Small intestine (tissue), 16 donors: ENCODE data around the gene BORA. TPM values are rescaled to one million over a fixed set of nuclear protein-coding genes. Genes with fewer than 3 reads are reported as not detected.

Experiments used
- DNase-seq, 2 donors: peaks; one replicate each; pipeline versions ENCODE4 v3.0.0 to v3.0.0-alpha.2; 2013
- FAIRE-seq: peaks from 2 replicates; lab custom pipeline; 2012; peaks lifted over from hg19 to GRCh38; lab: Jason Lieb, UNC
- H3K27ac ChIP-seq, 3 donors: one replicate each; pipeline ENCODE4 v1.5.1; 2013; ENCODE audit warnings: low read length in 2 of 3, mild to moderate bottlenecking in 2 of 3, control low read depth in 1 of 3, inconsistent platforms in 1 of 3, low read depth in 1 of 3, moderate library complexity in 1 of 3
- H3K27me3 ChIP-seq, 3 donors: one replicate each; pipeline ENCODE4 v1.6.1; 2013; ENCODE audit warnings: low read length in 3 of 3, inconsistent platforms in 1 of 3; ENCODE audit not compliant: control insufficient read depth in 3 of 3, insufficient read depth in 3 of 3
- H3K36me3 ChIP-seq, 3 donors: one replicate each; pipeline ENCODE4 v1.6.1; 2013; ENCODE audit warnings: low read length in 3 of 3, inconsistent platforms in 1 of 3, low read depth in 1 of 3, mild to moderate bottlenecking in 1 of 3, moderate library complexity in 1 of 3; ENCODE audit not compliant: control insufficient read depth in 3 of 3, insufficient read depth in 2 of 3
- H3K4me1 ChIP-seq, 3 donors: one replicate each; pipeline ENCODE4 v1.6.1; 2013; ENCODE audit warnings: low read length in 2 of 3, inconsistent platforms in 1 of 3, low read depth in 1 of 3, mild to moderate bottlenecking in 1 of 3, moderate library complexity in 1 of 3; ENCODE audit not compliant: control insufficient read depth in 3 of 3, insufficient read depth in 2 of 3
- H3K4me3 ChIP-seq, 3 donors: one replicate each; pipeline ENCODE4 v1.5.1; 2013; ENCODE audit warnings: low read length in 3 of 3, control low read depth in 1 of 3, inconsistent platforms in 1 of 3, low read depth in 1 of 3, mild to moderate bottlenecking in 1 of 3, moderate library complexity in 1 of 3
- H3K9me3 ChIP-seq, 2 donors: one replicate each; pipeline ENCODE4 v1.6.1; 2013; ENCODE audit warnings: low read depth in 1 of 2, low read length in 1 of 2; ENCODE audit not compliant: control insufficient read depth in 2 of 2, insufficient read depth in 1 of 2
- WGBS, 3 donors: extraction: QIAGEN DNeasy Blood & Tissue Kit; methylation state at CpG; one replicate each; pipeline ENCODE4 v1.1.7; 2013; 5-methylcytosine and 5-hydroxymethylcytosine counted together
- long read RNA-seq, 10 donors: transcript quantifications; one replicate each; lab custom pipeline, GENCODE V29; 2026
- polyA plus RNA-seq, 4 donors: library from polyadenylated mRNA; stranded (reverse) in 3 of 4; unstranded in 1 of 4; fragments of 200-250 nt in 3 of 4; fragments of 120-200 nt in 1 of 4; gene quantifications; one replicate each; pipeline versions ENCODE4 v1.2.1 to v1.2.3, GENCODE V29; 2013
- donor health status: healthy with polysubstance abuse.
- donor health status: control.
- donor health status: control.
- donor health status: Bipolar disorder and iron deficiency.
- donor health status: healthy.

BORA gene
- 1 to 10 TPM; 3.8 to 9.7 (median 5.9) TPM for polyA plus RNA-seq
- long read RNA-seq, donor 1 = 0 reads
- long read RNA-seq, donor 2, partial matches to known transcripts = 0 of 1 reads
- long read RNA-seq, donor 2, other reads (novel, unspliced or antisense) = 0 of 1 reads
- long read RNA-seq, donor 3 = 0 reads
- long read RNA-seq, donor 4 = 0 reads
- long read RNA-seq, donor 5 = 0 reads
- long read RNA-seq, donor 6 = 0 reads
- long read RNA-seq, donor 7 = 0 reads
- long read RNA-seq, donor 8 = 0 reads
- long read RNA-seq, donor 9, partial matches to known transcripts = 0 of 1 reads
- long read RNA-seq, donor 9, other reads (novel, unspliced or antisense) = 0 of 1 reads
- long read RNA-seq, donor 10 = 0 reads

GRCh38 chr13:72727417-72728289 lies at the start of gene BORA, which contains the start of gene MZT1:
BORA (plus strand) TSS chr13:72727923; CDS start chr13:72728941, 1,018 bp downstream.
MZT1 (minus strand) TSS chr13:72727629; CDS start chr13:72727602, 27 bp downstream.
- no peaks in the 10 kb centered on the region for H3K9me3 ChIP-seq
- H3K27me3 ChIP-seq = no peaks in the 10 kb centered on the region
- peak; percentile 99 for DNase-seq
- peak; percentile 51 for FAIRE-seq
- H3K4me1 ChIP-seq = peaks cover 3 to 5% (median 3%) of the 10 kb centered on the region in 3 donors
- no peaks in the 10 kb centered on the region for H3K36me3 ChIP-seq
- H3K27ac ChIP-seq = peak within 1 kb of the TSS; percentile 64 to 85 (median 79)
- WGBS, 3 donors = 0% methylated on average over 70 to 71 of the region's 71 CpGs
- peak within 1 kb of the TSS; percentile 82 to 98 (median 88) for H3K4me3 ChIP-seq

GRCh38 chr13:72678312-72678711 lies 49.4 kb upstream of the BORA start:
- Histone ChIP-seq H3K36me3 (no peaks in the 10 kb centered on the region), H3K27ac (no peak overlapping the region), H3K4me1 (no peaks in the 10 kb centered on the region), H3K4me3 (no peak overlapping the region), H3K9me3 (no peaks in the 10 kb centered on the region), H3K27me3 (no peaks in the 10 kb centered on the region)
- 38 to 66% (median 51%) methylated on average over 1 of the region's 1 CpG for WGBS, 3 donors
- no peak for FAIRE-seq
- no peak for DNase-seq

GRCh38 chr13:72680353-72680752 lies 47.4 kb upstream of the BORA start:
- no peaks in the 10 kb centered on the region for H3K4me1 ChIP-seq
- 93 to 97% (median 96%) methylated on average over 1 of the region's 1 CpG for WGBS, 3 donors
- no peak overlapping the region for H3K4me3 ChIP-seq
- no peaks in the 10 kb centered on the region for H3K27me3 ChIP-seq
- no peak overlapping the region for H3K27ac ChIP-seq
- no peaks in the 10 kb centered on the region for H3K9me3 ChIP-seq
- no peaks in the 10 kb centered on the region for H3K36me3 ChIP-seq
- DNase-seq (no peak), FAIRE-seq (no peak)

GRCh38 chr13:72686766-72687165 lies 41.0 kb upstream of the BORA start:
- Histone ChIP-seq H3K27ac (no peak overlapping the region), H3K9me3 (no peaks in the 10 kb centered on the region), H3K4me3 (no peak overlapping the region), H3K36me3 (no peaks in the 10 kb centered on the region), H3K4me1 (no peaks in the 10 kb centered on the region), H3K27me3 (no peaks in the 10 kb centered on the region)
- FAIRE-seq (no peak), DNase-seq (no peak)
- 54 to 72% (median 58%) methylated on average over 3 of the region's 3 CpGs for WGBS, 3 donors

- Histone ChIP-seq H3K9me3 (peaks cover 0 to 6% of the 10 kb centered on the region in 2 donors), H3K36me3 (no peaks in the 10 kb centered on the region), H3K4me3 (no peak overlapping the region), H3K4me1 (no peaks in the 10 kb centered on the region), H3K27ac (no peak overlapping the region), H3K27me3 (no peaks in the 10 kb centered on the region)
- no peak for FAIRE-seq
- DNase-seq = no peak
Observed at GRCh38 chr13:72689181-72689696, 38.5 kb upstream of the BORA start.

- Histone ChIP-seq H3K4me3 (no peak overlapping the region), H3K4me1 (no peaks in the 10 kb centered on the region), H3K9me3 (peaks cover 0 to 6% of the 10 kb centered on the region in 2 donors), H3K27me3 (no peaks in the 10 kb centered on the region), H3K36me3 (no peaks in the 10 kb centered on the region), H3K27ac (no peak overlapping the region)
- FAIRE-seq (no peak), DNase-seq (no peak)
- 66 to 83% (median 74%) methylated on average over 5 of the region's 5 CpGs for WGBS, 3 donors
Observed at GRCh38 chr13:72692884-72693514, 34.7 kb upstream of the BORA start.

GRCh38 chr13:72693832-72694231 lies 33.9 kb upstream of the BORA start:
- FAIRE-seq (no peak), DNase-seq (no peak)
- Histone ChIP-seq H3K27ac (no peak overlapping the region), H3K36me3 (no peaks in the 10 kb centered on the region), H3K9me3 (peaks cover 0 to 6% of the 10 kb centered on the region in 2 donors), H3K4me3 (no peak overlapping the region), H3K4me1 (no peaks in the 10 kb centered on the region), H3K27me3 (no peaks in the 10 kb centered on the region)
- 75 to 89% (median 84%) methylated on average over 5 of the region's 5 CpGs for WGBS, 3 donors

GRCh38 chr13:72694314-72694713 lies 33.4 kb upstream of the BORA start:
- Histone ChIP-seq H3K27ac (no peak overlapping the region), H3K9me3 (peaks cover 0 to 6% of the 10 kb centered on the region in 2 donors), H3K4me1 (no peaks in the 10 kb centered on the region), H3K27me3 (no peaks in the 10 kb centered on the region), H3K4me3 (no peak overlapping the region), H3K36me3 (no peaks in the 10 kb centered on the region)
- no peak for FAIRE-seq
- DNase-seq = no peak
- WGBS, 3 donors = 51 to 61% (median 57%) methylated on average over 8 of the region's 8 CpGs
